Right kidney (tissue), 1 donor: Measurements from ENCODE around the gene NEK1.
"Not testable (repeated sequence)": the region's sequence is repeated elsewhere in the genome, so short reads cannot be mapped to it uniquely, and the experiment has no call there.

Experiments used
- DNase-seq: peaks from one replicate; pipeline ENCODE4 v3.0.0-alpha.2; 2016

Gene NEK1

GRCh38 chr4:169494234-169494633 lies 118.1 kb downstream of the NEK1 start:
- not testable (repeated sequence) for DNase-seq

- no peak for DNase-seq
Measured at GRCh38 chr4:169493164-169493524, 119.2 kb downstream of the NEK1 start.

GRCh38 chr4:169492436-169493163 lies 119.8 kb downstream of the NEK1 start:
- DNase-seq, result no peak

- no peak for DNase-seq
Measured at GRCh38 chr4:169491211-169491610, 121.2 kb downstream of the NEK1 start.

- no peak for DNase-seq
Measured at GRCh38 chr4:169489306-169489705, 123.1 kb downstream of the NEK1 start.

GRCh38 chr4:169485791-169486742 lies 126.3 kb downstream of the NEK1 start:
- peak; percentile 33 for DNase-seq

GRCh38 chr4:169485086-169485485 lies 127.3 kb downstream of the NEK1 start:
- no peak for DNase-seq

GRCh38 chr4:169484485-169484884 lies 127.9 kb downstream of the NEK1 start:
- DNase-seq, result peak; percentile 5

GRCh38 chr4:169464080-169464479 lies 148.3 kb downstream of the NEK1 start:
- no peak for DNase-seq

GRCh38 chr4:169460081-169460480 lies 152.3 kb downstream of the NEK1 start:
- no peak for DNase-seq

- DNase-seq, result no peak
Measured at GRCh38 chr4:169458575-169458974, 153.8 kb downstream of the NEK1 start.

GRCh38 chr4:169452644-169453043 lies 159.7 kb downstream of the NEK1 start:
- not testable (repeated sequence) for DNase-seq

GRCh38 chr4:169448935-169449334 lies 163.4 kb downstream of the NEK1 start:
- not testable (repeated sequence) for DNase-seq

GRCh38 chr4:169446824-169447223 lies 165.6 kb downstream of the NEK1 start:
- no peak for DNase-seq

GRCh38 chr4:169443748-169444147 lies 168.6 kb downstream of the NEK1 start:
- no peak for DNase-seq

- no peak for DNase-seq
Measured at GRCh38 chr4:169440446-169440845, 171.9 kb downstream of the NEK1 start.

GRCh38 chr4:169439244-169439643 lies 173.1 kb downstream of the NEK1 start:
- DNase-seq, result no peak

GRCh38 chr4:169438057-169438480 lies 174.3 kb downstream of the NEK1 start:
- DNase-seq, result peak; percentile 18

GRCh38 chr4:169437299-169438047 lies 174.9 kb downstream of the NEK1 start:
- no peak for DNase-seq

GRCh38 chr4:169436734-169437133 lies 175.6 kb downstream of the NEK1 start:
- no peak for DNase-seq

GRCh38 chr4:169428376-169428775 lies 184.0 kb downstream of the NEK1 start:
- no peak for DNase-seq

- DNase-seq, result not testable (repeated sequence)
Measured at GRCh38 chr4:169427727-169428126, 184.7 kb downstream of the NEK1 start.

- no peak for DNase-seq
Measured at GRCh38 chr4:169420291-169420690, 192.1 kb downstream of the NEK1 start.
